Activated CD8-positive, alpha-beta memory T cell treated with anti-CD3 and anti-CD28 coated beads for 1 hour (primary cell): ENCODE results near the gene TK1.
"Not testable (repeated sequence)": the region's sequence is repeated elsewhere in the genome, so short reads cannot be mapped to it uniquely, and the experiment has no call there.

Source experiments
- DNase-seq, 2 donors: peaks; one replicate each; pipeline ENCODE4 v3.0.0-alpha.2; 2020; ENCODE audit warnings: low read depth in 1 of 2; ENCODE audit errors: extremely low read depth in 1 of 2

Gene TK1

GRCh38 chr17:78154903-78155811 lies 31.7 kb downstream of the TK1 start:
- no peak for DNase-seq

- DNase-seq, result no peak
These were observed 35.3 kb downstream of the TK1 start for GRCh38 chr17:78151514-78152008.

- DNase-seq, result no peak
These were observed 38.4 kb downstream of the TK1 start for GRCh38 chr17:78148286-78149016.

- no peak for DNase-seq
These were observed 39.4 kb downstream of the TK1 start for GRCh38 chr17:78147315-78147998.

- DNase-seq, result no peak
These were observed 40.0 kb downstream of the TK1 start for GRCh38 chr17:78146881-78147280.

GRCh38 chr17:78146471-78146869 lies 40.4 kb downstream of the TK1 start:
- no peak for DNase-seq

GRCh38 chr17:78144736-78145641 lies 41.9 kb downstream of the TK1 start:
- no peak for DNase-seq

GRCh38 chr17:78144147-78144719 lies 42.6 kb downstream of the TK1 start:
- no peak for DNase-seq

- DNase-seq, result no peak
These were observed 43.4 kb downstream of the TK1 start for GRCh38 chr17:78143214-78144146.

GRCh38 chr17:78142119-78142861 lies 44.6 kb downstream of the TK1 start:
- DNase-seq, result no peak

- no peak for DNase-seq
These were observed 45.3 kb downstream of the TK1 start for GRCh38 chr17:78141437-78142118.

- peak; percentile 85 to 88 for DNase-seq
These were observed 46.4 kb downstream of the TK1 start for GRCh38 chr17:78140169-78141051.

GRCh38 chr17:78139861-78140168 lies 47.0 kb downstream of the TK1 start:
- DNase-seq, result not testable (repeated sequence)

- DNase-seq, result no peak
These were observed 48.4 kb downstream of the TK1 start for GRCh38 chr17:78138204-78139060.

- DNase-seq, result no peak
These were observed 49.3 kb downstream of the TK1 start for GRCh38 chr17:78137392-78138203.
